CD4-positive, alpha-beta T cell treated with Interferon gamma for 1 hour (primary cell): ENCODE measurements around the gene MED9.

Experiments
- DNase-seq: peaks from one replicate; pipeline ENCODE4 v3.0.0-alpha.2; 2020

MED9 gene

DNA sequence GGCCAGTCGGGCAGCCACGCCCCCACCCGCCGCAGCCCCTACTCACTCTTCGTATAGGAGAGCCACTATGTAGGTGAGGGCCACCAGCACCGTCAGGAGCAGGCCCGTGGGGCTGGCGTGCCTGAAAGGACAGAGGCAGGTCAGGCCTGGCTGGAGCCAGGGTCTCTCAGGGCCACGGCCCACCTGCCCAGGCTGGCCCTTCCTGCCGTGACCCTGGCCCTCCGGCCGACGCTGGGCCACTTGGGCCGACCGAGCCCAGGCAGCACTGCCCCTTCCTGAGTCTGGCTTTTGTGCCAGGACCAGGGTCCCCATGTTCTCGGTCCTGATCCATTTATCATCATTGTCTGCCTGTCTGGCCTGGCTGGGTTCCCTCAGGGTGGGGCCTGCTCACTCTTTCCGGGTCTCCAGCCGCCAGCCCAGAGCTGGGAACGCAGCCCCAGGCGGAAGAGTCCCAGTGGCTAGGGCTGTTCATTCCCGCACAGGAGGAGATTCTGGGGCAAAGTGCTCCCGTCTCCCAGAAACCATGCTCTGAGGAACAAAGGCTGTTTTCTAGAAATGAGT, 29.5 kb downstream of the MED9 start:
- DNase-seq = no peak

DNA sequence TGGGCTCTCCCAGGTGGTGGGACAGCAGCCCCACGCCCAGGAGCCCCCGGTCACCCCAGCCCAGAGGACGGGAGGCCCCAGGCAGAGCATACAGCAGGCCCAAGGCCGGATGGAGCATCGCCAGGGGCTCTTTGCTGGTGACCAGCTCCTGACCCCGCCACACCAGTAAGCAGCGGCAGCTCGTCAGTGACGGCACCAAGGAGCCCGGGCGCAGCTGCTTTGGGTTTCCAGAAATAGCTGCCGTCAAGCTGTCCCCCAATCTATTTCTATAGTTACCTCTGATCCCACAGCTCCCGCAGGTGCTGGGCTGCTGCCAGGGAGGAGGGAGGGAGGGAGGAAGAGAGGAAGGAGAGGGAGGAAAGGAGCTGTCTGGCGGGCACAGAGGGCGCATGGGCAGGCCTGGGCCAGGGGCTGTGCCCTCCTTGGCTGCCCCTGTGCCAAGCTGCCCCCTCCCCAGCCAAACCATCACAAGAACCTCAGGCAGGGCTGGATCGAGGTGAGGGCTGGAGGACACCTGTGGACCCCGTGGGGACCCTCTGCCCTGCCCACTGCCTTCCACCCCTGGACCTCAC, 30.2 kb downstream of the MED9 start:
- no peak for DNase-seq

DNA sequence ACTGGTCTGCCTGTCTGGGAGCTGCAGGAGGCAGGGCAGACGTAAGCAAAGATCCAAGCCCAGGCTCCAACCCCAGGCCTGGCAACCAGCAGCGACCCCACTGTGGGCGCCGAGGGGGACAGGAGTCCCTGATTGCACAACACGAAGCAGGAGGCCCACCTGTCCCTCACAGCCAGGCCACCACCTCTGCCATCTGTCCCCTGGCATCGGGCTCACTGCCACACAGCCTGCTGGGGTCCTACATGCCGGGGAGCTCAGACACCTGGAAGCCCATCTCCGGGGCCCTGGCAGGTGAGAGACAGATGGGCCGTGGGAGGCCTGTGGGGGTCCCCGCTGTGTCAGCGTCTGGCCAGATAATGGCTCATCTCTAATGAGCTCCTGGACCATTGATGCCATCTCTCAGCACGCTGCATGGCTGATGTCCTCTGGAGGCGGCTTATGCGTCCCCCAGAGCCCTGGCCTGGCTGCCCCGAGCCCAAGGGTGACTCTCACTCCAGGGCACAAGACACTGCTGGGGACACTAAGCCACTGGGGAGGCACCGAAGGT, 30.7 kb downstream of the MED9 start:
- no peak for DNase-seq

DNA sequence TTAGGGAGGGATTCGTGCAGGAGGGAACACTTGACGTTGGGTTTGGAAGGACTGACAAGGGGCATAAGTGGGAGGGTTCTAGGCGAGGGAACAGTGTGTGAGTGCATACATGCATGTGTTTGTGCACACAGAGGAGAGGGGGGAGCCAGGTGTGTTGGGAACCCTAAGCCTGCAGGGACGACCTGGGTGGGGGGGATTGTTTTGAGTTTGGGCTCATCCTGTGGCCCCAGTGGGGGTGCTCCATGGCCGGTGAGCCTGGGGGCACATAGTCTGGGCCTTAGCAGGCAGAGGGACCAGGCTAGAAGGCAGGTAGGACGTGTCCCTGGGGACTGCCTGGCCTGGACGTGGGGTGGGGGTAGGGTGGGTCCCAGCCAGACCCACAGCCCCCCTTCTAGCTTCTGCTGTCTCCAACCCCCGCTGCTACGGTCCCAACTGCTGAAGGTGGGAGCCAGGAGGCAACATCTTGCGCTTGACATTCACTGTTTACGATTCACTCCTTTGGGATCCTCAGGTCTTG, 31.3 kb downstream of the MED9 start:
- no peak for DNase-seq

DNA sequence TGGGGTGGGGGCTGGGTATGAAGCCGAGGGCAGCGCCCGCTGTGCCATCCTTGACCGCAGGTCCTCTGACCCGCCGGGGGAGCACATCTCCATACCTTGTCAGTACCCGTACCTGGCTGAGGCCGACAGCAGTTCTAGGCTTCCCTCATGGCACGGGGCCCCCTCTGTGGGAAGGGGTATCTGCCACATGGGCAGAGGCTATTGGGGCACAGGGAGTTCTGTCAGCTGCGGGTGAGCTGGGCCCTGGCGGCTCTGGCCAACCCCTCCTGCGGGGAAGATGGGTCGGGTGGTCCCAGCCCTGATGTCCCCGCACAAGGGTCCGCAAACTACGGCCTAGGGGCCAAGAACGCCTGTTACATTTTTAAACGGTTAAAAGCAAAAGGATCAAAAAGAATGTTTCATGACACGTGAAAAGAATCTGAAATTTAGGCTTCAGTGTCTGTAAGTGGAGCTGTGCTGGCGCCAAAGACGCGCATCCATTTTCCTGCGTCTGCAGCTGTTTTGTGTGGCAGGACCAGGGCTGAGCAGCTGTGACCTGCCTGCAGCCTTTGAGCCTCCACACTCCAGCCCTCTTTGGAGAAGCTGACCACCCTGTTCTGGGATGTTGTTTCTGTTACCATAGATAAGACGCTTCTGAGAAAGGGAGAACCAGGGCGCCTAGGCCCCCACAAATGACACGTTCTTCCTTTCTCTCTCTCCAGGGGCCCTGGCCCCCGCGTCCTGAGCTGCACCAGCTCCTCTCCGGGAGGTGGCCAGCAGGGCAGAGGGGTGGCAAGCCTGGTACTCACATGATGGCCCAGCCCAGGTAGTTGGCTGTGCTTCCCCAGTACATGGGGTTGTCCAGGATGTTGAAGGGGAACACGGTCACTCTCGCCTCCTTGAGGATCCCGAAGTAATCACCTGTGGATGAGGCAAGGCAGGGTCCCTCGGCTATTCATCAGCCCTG, 32.1 kb downstream of the MED9 start:
- no peak for DNase-seq

DNA sequence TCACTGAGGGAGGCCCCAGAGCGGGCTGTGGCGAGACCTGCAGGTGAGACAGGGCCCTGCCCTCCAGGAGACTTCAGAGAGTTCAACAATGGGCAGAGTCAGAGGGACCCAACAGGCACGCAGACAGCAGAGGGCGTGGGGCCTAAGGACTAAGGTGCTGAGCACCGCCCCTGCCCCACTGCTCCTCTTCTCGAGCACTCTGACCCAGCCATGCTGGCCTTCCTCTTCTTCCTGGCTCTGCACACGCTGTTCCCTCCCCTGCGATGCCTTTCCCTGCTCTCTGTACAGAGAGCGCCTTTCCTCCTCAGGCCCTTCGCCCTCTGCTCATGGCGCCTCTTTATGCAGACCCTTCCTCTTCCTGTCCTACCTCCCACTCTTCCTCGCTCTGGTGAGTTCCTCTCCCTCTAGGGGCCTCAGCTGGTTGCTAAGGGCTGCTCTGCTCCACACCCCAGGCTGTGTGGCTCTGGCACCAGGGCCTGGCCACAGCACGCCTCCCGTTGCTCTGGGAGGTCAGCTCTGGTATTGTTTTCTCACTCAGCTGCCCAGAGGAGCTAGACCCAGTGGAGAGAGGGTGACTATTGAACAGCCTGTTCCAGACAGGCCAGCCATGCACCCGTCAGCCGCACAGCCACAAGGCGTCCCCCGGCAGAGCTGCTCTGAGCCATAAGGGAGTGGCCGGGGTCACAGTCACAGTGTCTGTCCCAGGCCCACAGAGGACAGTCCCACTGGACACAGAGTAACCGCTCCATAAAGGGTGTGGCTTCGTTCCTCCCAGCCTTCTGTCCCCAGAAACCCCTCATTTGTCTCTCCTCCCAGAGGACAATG, 33.0 kb downstream of the MED9 start:
- no peak for DNase-seq

DNA sequence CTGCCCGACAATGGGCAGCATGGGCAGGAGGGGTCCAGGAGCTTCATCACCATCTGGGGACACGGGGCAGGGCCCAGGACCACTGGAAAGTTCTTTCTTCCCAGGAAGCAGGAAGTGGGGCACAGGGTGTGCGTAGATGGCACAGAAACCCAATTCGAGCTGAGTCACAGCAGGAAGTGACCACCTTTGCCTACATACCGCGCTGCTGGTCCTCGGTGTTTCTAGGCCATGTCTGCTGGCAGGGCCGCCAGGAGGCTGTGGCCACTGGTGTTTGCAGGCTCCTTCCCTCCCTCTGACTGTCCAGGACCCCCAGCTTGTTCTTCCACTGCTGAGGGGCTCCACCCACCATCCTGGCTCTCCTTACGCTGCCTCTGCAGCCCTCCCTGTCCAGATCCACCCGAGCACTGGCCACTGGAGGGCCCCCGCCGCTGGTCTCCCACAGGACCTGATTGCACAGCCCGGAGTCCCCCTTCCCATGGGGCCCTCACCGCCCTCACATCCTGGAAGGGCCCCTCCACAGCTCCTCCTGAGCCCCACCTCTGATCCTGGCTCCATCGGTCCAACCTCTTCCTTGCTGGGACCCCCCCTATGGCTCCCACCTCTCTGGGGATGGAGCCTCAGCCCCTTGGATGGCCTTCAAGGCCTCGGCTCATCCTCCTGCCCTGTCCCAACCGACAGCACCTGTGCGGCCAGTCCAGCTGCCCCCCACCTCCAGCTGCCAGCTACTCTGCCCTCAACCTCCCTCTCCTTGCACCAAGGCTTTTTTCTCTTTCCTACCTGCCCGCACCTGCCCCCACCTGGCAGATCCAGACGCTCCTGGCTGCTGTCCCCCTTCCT, 33.9 kb downstream of the MED9 start:
- no peak for DNase-seq

DNA sequence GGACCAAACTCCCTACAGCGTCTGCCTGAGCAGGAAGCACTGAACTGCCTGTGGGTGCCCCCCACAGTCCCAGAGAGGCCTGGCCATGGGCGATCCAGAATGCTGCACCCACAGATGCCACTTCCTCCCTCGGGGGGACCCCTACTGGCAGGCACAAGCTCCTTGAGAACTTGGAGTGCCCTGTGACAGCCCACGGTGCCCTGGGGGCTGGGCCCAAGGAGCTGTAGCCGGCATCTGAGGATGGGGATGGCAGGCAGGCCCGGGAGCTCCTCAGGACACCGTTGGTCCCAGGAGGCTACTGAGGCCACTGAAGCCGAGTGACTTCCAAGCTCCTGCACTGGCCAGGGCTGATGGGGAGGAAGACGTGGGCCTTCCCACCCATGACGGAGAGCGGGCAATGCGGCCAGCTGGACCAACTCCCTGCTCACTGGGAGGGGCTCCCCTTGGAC, 34.5 kb downstream of the MED9 start:
- DNase-seq = no peak

DNA sequence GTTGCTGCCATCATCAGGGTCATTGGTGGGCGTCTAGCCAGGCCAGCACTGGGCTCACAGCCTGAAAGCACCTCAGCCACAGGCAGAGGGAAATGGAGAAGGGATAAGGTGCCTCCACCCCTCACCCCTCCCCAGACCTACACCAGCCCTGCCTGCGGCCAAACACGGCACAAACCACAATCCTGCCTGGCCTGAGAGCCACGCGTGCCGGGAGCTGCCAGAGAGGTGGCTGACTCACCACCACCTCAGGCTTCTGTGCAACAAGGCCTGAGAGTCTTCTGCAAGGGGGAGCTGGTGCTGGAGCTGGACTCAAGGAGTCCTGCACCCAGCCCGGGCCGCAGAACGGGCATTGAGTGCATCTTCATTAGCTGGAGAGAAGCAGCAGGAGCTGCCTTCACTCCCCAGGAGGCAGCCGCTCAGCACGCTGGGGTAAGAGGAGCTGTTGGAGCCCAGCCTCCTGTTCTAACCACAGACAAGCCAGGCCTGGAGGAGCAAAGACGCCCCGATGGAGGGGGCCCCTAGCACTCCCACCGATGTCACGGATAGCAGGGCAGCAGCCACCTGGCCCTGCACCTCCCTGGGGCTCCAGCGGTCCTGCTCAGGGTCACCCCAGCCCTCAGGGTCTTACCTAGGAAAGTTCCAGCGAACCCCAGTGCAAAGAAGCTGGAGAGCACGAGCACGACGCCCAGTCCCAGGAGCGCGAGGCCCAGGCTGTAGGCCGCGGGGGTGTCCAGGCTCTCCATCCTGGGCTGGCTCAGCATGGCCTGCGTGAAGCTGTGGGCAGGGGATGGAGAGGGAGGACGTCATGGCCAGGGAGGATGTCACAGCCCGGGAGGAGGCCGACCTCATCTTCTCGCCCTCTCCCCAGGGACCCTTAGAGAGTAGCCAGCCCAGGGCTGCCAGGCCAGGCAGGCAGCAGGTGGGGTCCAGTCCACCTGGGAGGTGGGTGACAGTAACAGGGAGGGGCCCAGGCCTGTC, 35.4 kb downstream of the MED9 start:
- DNase-seq = no peak

DNA sequence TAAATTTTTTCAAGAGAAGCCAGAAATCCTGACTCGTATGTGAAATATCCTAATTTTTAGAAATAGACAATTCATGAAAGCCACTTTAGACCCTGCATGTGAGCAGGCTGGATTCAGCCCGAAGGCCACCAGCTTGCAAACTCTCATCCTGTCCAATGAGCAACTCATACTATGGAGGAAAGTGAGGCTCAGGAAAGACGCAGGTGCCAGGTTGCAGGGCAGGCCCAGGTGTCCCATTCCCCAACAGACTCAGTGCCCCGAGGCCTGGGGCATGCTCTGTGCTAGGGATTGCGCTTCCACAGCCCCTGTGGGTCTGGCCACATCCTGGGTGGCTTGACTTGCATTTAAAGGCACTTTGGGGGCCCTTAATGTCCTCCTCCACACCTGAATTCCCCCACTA, 36.1 kb downstream of the MED9 start:
- DNase-seq = no peak

DNA sequence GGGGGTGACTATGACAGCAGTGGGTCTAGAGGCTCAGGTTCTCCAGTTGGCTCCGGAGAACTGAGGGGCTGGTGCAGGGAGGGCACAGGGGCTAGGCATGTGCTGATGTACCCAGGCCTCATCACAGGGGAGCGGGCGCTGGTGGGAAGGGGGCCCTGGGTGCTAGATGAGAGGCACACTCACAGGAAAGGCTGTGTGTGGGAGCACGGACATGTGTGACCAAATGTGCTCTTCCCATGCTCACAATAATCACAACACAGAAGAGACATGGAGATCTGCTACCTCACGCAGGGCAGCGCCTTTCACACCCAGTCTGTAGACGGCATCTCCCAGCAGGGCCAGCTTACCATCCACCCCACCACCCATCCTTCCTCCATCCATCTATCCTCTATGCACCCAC, 36.8 kb downstream of the MED9 start:
- no peak for DNase-seq

DNA sequence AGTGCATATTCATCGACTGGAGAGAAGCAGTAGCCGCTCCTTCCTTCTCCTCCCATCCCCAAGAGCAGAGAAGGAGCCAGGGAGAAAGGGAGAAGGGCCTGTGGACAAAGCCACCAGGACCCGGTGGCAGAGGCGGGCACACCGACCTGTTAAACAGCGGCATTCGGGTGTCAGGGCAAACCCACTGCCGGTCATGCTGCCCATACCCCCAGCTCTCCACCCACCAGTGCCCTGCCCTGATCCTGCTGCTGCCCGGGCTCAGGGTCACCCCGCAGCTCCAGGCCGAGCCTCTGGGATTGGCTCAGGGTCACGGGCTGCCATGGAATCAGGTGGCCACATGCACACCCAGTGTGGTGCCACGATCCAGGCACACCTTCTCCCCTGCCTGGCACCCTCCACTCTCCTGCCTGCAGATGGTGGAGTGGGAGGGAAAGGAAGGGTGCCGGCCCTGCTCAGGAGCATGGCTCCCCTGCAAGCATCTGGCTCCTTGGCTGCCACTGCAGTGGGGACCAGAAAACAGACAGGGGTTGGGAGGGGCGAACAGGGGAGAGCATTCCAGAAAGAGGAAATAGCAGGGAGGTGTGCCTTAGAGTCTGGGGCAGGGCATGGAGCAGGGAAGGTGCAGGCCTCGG, 37.7 kb downstream of the MED9 start:
- no peak for DNase-seq

DNA sequence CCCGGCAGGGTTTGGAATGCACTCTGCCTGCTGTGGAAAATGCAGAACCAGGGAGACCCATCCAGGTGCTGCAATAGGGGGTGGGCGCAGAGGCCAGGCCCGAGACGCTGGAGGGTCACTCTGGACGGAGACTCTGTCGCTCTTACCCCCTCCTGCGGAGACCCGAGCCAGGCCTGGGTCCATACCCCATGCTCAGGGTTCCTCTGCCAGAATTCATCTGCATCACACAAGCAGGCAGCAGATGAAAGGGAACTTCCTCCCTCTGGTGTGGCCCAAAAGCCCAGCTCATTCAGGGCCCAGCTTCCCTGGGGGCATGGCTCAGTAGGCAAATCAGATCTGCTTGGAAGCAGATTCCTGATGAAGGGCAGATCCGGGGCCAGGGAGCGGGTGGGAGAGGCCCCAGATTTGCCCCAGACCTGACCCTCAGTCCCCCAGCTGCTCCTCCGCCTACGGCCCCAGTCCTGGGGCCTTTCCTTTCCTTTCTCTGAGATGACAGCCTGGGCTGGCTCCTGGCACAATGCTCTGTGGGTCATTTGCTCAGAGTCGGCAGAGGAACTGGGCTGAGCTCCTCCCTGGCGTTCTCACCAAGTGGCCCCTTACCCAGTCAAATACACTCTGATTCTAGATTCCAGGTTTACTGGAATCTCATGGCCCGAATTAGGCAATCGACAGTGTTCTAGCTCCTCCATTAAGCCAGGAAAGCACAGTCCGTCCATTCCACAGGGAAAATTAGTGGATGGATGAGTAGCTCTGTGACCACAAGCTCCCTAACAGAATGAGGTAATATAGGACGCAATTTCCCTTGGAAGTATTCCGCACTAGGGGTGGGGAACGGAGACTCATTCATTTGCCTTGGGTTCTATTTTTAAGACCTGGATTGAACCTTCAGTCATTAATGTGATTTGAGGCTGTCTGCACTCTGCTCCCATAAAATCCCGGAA, 38.5 kb downstream of the MED9 start:
- no peak for DNase-seq

DNA sequence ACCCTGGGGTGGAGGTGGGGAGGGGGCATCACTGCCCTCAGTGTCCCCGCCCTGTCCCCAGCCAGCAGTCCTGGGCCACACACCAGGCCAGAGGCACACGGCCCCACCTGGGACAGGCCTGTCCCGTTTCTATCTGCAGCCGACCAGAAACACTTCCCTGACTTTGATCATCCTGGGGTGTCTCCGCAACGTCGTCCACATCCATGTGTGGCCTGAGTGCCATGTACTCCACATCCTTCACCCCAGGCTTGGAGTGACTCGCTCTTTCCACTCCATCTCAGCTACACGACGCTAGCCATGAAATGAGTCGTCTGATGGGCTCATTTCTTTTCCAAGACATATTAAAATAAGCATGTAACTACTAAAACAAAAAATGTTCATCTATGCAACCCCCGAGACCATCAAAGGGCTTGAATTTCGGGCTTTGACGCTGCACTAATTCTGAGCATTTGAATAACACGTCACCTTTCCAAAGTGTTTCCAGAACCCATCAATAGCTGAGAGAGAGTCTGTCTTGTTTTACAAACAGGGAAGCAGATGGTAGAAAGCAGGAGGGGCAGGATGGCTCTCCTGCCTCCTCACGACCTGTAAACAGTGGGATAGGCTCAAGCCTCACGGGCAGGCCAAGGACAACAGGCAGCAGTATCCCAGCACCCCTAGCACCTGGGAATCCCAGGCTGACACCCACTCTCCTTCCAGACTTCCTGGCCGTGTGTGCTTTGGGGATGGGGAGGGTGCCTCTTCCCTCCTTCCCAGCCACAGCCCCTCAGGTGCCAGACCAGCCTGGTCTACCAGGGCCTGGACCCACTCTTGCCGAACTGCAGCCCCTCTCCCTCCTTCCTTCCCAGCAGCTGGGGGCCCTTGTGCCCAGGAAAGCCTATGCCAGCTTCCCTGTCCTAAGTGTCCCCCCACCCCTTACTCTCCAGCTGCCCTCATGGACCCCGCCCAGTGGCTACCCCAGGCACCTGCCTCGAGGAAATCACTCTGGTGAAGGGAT, 39.4 kb downstream of the MED9 start:
- DNase-seq = no peak

DNA sequence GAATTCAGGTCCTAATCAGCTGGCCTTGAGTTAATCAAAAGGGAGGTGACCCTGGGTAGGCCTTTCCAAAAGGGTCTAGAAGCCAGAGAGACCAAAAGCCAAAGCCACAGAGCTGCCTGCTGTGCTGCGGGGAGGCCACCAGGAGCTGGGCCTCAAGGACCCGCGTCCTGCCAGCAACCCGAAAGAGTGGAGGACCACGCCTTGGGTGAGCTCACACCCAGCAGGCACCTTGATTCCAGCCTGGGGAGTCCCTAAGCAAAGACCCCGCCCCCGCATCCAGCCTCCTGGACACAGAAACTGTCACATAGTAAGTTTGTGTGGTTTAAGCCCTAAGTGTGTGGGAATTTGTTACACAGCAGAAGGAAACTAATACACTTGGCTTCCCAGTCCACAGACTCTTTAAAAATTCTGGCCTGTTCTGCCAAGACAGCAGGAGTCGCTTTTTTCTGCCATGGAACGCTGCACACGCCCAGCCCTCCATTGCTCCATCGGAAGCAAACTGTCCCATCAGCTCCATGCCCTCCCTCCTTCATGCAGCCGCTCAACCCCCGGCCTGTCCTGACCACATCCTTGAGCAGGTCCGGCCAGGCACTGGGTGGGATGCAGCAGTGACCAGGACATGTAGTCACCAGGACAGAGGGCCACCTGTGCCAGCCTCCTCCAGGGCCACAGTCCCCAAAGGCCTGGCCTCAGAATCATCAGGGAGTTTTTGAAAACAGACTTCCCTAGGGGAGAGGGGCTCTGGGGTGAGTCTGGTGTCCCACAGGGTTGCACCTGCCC, 40.3 kb downstream of the MED9 start:
- DNase-seq = no peak

DNA sequence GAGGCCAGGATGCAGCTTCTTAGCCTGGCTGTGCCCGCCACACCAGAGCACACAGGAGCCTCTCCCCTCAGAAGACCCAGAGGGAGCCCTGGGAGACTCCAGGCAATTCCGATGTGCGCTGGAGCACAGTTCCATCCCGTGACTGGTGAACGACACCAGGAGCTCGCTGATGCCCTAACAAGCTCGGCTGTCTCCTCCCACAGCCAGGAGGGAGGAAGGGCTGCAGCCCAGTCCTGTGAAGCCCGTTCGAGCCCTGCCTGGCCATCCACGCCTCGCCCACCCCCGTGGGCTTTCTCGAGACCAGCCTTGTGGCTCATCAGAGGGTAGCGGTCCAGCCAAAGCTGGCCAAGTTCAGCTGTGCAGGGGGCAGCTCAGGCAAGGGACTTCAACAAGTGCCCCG, 41.2 kb downstream of the MED9 start:
- DNase-seq = no peak

DNA sequence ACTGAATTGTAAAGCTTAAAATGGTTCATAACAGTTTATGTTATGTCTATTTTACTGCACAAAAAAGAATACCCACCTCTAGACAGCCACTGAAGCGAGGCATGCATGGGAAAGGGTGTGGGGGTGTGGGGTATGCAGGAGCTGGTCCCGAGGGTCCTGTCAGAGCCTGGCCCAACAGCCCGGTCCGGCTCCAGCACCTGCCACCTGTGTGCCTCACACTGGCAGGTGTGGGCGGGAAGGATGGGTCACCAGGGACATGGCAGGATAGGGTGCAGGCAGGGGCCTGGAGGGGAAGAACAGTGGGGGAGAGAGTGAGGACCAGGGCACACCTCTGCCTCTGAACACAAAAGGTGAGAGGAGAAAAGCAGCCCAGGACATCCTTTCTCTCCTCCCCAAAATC, 42.2 kb downstream of the MED9 start:
- no peak for DNase-seq
